ENCODE measurements around the gene UQCR10. TPM values are rescaled to one million over a fixed set of nuclear protein-coding genes. Genes with fewer than 3 reads are reported as not detected.
"Not testable (repeated sequence)": the region's sequence is repeated elsewhere in the genome, so short reads cannot be mapped to it uniquely, and the experiment has no call there.

UQCR10 gene
- total RNA-seq, 1 donor from 2014 or later = 78.0 TPM

DNA sequence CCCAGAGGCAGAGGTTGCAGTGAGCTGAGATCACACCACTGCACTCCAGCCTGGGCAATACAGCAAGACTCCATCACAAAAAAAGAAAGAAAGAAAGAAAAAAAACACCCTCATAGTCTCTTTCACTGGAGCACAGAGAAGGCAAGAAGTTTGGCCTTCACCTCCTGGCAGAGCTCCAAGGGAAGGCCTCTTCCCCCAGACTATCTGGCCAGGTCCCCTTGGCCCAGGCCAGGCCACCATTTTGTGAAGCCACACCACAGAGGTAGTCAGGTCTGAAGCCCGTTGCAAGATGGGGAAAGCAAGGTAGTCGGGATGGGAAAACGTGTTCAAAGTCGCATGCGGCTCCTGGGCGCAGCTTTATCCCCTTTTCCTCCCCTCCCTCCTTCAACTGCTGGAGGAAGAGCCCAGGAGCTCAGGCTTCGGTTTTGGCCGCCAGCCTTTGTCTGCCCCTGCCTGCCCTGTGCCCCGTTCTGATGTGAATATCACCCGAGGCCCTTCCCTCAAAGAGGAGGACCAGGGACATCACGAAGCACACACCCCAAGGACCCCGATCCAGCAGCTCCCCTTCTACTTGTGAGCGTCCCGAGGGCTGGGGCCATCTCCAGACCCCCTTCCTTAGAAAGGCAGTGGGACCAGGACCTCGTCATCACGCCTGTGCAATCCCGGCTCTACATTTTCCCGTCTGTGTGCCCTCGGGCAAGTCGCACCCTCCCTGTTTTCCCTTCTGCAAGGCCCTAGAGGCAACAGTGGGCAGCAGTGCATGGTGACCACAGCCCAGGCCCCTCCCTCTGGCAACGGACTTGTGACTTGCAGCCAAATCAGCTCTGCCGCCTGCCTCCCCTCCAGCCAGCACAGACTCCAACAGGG lies 29.7 kb upstream of the UQCR10 start:
- no peak for DNase-seq (ENCODE audit: low read depth, low spot score)

DNA sequence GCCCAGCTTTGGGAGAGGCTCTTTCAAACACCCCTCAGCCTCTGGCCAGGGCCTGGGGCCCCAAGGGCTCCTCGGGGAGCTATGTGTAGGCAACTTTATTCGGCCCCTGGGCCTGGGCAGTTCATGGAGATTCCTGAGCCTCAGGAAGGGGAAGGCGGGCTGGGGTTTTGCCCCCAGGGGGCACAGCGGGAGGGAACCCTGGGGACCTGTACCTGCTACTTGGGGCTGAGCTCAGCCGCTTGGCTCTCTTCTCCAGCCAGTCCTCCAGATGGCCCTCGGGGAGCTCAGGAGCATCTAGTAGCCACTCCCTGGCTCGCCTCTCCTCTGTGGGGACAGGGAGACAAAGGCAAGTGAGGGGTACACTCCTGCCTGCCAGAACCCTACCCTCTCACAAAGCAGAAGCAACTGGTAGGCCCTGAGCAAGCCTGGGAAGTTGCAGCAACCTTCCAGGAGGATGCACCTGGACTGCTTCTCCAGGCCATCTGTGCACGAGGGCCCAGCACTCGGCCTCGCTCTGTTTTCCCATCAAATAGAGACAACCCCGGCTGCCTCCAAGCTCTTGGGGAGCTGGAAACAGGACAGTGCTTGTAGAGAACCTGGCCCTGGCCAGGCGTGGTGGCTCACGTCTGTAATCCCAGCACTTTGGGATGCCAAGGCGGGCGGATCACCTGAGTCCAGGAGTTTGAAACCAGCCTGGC lies 28.9 kb upstream of the UQCR10 start:
- no peak for DNase-seq (ENCODE audit: low read depth, low spot score)

DNA sequence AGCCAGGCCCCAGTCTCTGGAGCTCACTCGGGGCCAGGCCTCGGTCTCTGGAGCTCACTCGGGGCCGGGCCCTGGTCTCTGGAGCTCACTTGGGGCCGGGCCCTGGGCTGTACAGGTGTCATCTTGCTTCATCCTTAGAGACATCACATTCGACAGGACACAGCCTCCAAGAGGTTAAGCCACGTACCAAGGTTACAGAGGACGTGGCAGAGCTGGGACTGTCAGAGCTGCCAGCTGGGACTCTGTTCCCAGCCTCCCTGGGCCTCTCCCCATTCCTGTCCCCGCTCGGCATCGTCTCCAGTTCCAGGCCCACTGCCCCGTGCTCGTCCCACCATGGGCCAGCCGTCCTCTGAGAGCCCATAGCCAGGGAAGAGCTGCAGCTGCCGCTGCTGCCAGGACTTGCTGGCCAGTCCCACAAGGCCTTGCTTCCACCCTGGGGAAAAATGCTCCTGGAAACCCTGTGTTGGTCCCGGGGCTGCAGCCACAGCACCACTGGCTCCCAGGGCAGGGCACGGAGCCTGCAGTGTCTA lies 27.8 kb upstream of the UQCR10 start:
- no peak for DNase-seq (ENCODE audit: low read depth, low spot score)

DNA sequence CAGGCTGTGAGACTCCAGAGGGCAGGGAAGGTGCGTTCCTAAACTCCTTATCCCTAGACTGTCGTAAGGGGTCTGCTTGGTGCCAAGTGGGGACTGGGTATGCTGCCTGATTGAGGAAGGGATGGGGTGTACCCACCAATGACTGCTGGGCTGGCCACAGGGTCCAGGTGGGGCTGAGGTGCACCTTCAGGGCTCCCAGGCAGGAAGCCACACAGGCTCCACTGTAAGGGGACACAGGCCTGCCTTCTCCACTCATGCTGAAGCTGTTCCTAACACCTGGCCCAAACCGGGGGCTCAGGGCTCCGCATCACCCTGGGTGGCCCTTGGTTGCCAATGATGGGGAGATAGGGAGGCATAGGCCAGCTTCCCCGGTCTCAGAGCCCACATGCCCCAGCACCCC lies 27.0 kb upstream of the UQCR10 start:
- DNase-seq (ENCODE audit: low read depth, low spot score) = no peak

DNA sequence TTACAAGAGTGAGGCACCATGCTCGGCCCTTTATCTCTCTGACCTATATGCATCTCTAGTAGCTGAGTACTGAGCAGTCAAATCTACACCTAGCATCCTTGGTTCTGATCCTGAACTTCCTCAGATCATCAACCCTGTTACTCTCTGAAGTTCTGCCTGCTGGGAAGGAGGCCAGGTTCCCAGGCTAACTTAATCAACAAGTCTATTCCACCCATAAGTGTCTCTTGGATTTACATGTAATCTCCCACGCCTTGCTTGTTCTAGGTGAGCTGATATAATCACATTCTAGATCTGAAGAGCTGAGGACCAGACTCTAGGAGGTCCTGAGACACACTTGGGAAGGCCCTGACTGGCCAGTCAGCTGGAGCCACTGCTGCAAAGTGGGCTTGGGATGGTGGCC lies 25.2 kb upstream of the UQCR10 start:
- no peak for DNase-seq (ENCODE audit: low read depth, low spot score)

DNA sequence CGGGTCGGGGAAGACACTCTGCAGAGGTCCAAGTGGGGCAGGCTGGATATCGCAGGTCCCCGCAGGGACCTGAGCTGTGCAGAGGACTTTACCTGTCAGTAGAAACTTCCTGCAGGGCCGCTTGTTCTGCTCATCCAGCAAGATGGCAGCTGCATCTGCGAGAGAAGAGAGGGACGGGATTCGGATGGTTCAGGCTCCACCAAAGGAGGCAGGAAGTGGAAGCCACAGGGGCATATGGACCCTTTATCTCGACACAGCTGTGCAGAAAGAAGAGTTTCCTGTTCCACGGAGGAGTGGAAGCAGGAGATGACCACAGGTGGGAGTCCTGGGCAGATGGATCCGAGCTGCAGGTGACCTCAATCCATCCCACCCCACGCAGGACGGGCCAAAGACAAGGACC lies 24.8 kb upstream of the UQCR10 start:
- DNase-seq (ENCODE audit: low read depth, low spot score) = no peak

DNA sequence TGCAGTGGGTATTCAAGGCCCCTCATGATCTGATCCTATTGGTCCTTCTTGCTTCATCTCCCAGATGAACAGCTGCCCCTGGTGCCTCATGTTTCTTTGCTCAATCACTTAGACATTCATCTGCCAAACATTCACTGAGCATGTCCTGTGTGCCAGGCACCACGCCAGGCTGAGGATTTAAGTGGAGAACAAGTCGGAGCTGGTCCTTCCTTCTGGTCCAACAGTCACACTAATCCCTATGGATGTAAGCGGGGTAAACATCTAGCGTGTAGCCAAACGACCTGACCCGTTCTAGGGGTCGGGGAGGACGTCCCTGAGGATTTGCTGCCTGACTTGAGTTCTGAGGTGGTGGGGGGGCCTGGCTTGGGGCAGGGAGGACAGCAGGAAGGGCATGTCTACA lies 22.3 kb upstream of the UQCR10 start:
- no peak for DNase-seq (ENCODE audit: low read depth, low spot score)

DNA sequence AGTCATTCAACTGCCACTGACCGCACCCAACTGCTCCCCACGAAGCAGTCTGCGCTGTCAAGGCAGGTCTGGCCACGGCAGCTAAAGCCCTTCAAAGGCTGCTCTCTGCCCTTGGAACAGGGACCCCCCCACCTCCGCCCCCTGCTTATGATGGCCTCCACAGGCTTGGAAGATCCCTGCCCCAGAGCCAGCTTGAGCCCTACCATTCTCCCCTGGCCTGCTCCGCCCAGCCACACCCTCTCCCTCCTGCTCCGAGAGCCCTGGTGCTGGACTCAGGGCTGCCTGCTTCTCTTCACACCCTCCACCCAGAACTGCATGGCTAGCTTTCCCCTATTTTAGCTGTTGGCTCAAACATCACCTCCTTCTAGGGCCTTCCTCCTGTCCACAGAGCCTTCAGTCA lies 19.3 kb upstream of the UQCR10 start:
- no peak for DNase-seq (ENCODE audit: low read depth, low spot score)

DNA sequence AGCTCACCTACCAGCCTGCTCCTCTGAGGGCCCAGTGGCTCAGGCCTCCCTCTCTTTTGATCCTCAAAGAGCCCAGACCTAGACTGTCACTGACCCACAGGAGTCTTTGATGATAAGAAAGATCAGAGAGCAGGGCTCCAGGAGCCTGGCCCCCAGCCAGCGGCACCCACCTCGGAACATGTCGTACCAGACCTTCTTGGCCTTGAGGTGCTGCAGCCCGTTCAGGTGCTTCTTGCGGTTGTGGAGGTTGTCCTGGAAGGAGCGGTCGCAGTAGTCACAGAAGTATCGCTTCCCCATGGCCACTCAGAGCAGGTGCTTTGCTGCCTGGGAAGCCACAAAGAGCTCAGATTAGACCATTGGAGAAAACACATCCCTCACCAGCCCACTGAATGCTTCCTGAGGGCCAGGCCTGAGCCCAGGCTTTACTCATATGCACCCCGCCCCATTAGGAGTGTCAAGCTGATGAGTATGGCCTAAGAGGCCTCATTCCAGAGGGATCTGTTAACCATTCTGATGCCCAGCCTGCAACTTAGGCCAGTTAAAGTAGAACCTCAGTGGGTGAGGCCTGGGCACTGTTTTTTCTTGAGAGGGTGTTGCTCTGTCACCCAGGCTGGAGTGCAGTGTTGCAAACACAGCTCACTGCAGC lies 18.8 kb upstream of the UQCR10 start:
- no peak for DNase-seq (ENCODE audit: low read depth, low spot score)

DNA sequence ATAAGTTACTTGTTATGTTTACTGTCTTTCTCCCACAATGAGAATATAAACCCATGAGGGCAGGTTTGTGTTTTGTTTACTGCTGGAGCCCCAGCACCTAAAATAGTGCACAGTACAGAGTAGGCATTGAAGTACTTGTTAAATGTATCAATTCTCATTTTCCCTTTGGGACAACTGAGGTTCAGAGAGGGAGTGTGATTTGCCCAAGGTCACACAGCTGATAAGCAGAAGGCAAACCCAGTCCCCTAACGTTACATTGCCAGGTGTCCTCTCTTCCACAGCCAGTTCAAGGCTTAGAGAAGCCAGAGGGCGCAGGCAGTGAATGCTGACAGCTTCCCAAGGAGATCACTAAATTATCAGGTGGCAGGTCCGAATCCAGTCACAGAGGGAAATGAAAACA lies 17.1 kb upstream of the UQCR10 start:
- no peak for DNase-seq (ENCODE audit: low read depth, low spot score)

DNA sequence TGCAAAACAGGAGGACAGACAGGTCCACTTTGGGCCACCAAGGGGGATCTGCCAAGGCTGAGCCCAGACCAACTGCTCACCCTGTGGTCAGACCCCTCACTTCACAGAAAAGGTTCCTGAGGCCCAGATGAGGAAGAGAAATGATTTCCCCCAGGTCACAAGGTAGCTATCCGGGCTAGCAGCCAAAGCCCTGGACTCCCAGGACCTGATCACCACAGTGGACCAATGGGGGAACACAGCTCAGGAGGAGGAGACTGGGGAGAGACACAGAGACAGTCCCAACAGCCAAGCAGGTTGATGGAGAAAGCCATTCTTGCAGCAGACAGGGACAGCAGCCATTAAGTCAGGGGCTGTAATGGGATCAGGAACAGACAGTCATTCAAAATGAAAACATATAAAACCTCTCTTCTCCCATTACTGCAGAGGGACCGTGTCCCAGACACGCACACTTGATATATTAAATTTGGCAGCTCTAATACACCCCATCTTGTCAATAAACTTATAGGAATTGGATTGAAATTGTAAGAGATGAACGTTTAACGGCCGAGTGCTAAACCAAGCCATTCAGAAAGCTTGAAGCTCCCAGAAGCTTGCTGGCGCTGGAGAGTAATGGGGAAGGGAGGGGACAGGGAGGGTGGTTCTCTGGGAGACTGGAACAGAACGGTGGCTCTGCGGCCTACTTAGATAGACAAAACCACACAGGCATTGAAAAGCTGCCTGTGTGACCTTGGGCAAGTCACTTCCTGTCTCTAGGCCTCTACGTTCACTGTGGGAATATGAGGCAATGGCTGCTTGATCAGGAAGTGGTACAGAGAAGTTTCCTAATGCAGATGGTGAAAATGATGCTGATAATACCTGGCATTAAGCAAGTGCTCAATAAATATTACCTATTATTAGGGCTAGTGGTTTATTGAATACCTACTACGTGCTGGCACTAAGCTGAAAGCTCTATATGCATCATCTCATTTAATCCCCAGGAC lies 16.3 kb upstream of the UQCR10 start:
- DNase-seq (ENCODE audit: low read depth, low spot score) = no peak

DNA sequence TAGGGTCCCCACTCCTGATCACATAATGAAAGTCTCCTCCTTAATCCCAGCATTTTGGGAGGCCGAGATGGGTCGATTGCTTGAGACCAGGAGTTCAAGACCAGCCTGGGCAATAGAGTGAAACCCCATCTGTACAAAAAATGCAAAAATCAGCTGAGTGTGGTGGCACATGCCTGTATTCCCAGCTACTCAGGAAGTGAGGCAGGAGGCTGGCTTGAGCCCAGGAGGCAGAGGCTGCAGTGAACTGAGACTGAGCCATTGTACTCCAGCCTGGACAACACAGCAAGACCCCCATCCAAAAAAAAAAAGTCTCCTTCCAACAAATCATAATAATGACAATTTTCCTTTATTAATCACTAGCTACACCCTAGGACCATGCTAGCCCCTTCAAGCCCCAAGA lies 15.5 kb upstream of the UQCR10 start:
- DNase-seq (ENCODE audit: low read depth, low spot score) = no peak

DNA sequence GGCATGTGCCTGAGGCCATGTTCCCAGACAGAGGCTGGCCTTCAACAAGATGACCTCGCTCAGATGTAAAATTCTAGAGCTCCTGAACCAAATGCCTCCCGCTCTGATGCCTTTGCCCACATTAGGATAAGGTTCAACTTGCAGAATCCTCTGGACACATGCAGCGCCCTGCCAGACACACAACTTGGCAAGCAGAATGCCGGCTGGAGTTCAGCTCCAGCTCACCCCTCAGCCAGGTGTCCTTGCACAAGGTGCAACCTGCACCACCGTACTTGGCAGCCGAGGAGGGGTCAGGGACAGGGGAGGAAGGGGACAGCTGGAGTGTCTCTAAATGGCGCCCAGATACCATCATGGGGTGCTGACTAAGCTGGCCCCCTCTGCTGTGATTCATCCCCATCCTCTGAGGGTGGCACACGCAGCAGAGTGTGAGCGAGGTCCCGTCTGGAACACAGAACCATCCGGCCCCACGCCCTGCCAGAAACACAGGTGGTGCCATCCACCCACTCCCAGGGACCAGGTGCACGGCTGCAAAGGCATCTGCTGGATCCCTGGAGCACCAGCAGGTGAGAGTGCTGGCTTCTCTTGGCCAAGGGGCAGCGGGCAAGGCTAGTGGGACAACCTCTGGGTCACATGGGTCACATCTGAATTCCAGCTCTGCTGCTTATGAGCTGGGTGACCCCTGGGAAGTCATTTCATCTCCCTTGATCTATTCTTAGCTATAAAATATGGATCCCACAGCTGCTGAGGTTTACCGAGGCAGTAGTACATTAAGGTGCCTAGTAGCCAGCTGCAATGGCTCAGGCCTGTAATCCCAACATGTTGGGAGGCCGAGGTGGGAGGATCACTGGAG lies 13.1 kb upstream of the UQCR10 start:
- DNase-seq (ENCODE audit: low read depth, low spot score) = no peak

DNA sequence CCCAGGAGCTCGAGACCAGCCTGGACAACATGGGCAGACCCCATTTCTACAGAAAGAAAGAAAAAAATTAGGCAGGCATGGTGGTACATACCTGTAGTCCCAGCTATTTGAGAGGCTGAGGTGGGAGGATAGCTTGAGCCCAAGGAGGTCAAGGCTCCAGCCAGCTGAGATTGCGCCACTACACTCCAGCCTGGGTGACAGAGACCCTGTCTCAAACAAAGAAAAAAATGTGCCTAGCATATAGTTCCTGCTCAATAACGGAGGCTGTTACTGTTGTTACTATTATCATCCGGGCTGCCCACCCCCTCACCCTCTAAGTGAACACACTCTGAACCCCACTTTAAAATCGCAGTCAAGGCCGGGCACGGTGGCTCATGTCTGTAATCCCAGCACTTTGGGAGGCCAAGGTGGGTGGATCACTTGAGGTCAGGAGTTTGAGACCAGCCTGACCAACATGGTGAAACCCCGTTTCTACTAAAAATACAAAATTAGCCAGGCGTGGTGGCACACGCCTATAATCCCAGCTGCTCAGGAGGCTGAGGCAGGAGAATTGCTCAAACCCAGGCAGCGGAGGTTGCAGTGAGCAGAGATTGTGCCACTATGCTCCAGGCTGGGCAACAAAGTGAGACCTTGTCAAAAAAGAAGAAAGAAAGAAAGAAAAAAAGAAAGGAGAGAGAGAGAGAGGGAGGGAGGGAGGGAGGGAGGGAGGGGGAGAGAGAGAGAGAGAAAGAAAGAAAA lies 12.3 kb upstream of the UQCR10 start:
- not testable (repeated sequence) for DNase-seq (ENCODE audit: low read depth, low spot score)

DNA sequence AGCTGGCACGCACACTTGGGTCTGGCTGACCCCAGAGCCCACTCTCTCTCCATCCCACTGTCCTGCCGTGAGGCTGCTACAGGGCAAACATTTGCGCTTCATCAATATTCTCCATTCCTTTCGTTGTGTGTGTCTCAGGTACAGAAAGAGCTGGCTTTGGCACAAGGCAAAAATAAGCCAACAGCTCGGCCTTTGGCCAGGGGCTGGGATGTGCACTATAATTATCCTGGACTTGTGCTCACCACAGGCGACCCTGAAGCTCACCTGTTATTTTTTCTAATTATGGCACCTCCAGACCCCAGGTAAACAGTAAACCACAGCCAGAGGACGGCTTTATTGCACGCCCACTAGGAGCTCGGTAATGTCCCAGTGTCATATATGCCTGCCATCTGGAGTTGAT lies 11.3 kb upstream of the UQCR10 start:
- no peak for DNase-seq (ENCODE audit: low read depth, low spot score)

DNA sequence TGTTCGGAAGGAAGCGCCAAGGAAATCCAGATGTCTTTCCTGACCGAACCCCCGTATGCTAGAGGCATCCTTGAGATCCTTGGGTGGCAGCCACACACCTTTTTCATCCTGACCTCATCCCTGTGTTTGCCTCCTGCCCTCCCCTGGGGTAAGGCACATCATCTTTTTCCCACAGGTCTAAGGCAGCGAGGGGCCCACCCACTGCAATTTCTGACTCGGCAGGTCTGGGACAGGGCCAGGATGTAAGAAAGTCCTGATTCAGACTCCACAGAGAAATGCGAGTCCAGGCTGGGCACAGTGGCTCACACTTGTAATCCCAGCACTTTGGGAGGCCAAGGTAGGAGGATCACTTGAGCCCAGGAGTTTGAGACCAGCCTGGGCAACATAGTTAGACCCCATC lies 10.8 kb upstream of the UQCR10 start:
- no peak for DNase-seq (ENCODE audit: low read depth, low spot score)

DNA sequence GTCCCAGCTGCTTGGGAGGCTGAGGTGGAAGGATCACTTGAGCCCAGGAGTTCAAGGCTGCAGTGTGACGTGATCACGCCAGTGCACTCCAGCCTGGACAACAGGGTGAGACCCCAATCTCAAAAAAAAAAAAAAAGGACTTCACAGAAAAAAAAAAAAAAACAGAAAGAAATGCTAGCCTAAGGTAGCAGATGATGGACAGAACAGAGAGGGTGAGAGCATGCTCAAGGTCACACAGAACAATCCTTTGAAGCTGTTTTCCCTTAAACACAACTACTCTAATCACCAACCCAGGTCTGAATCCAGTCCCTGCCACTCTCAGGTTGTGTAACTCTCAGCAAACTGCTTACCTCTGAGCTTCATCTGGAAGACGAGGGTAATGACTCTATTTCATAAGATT lies 10.1 kb upstream of the UQCR10 start:
- no peak for DNase-seq (ENCODE audit: low read depth, low spot score)

DNA sequence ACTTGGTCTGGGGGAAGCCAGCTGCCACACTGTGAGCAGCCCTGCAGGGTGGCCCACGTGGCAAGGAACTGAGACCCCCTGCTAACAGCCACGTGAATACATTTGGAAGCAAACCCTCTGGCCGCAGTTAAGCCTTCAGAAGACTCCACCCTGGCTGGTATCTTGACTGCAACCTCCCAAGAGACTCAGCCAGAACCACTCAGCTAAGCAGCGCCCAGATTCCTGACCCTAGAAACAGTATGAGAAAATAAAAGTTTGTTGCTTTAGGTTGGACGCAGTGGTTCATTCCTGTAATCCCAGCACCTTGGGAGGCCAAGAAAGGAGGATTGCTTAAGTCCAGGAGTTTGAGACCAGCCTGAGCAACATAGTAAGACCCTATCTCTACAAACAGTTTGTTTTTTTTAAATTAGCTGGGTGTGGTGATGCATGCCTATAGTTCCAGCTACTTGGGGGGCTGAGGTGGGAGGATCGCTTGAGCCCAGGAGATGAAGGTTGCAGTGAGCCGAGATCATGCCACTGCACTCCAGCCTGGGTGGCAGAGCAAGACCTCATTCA lies 9.0 kb upstream of the UQCR10 start:
- no peak for DNase-seq (ENCODE audit: low read depth, low spot score)

DNA sequence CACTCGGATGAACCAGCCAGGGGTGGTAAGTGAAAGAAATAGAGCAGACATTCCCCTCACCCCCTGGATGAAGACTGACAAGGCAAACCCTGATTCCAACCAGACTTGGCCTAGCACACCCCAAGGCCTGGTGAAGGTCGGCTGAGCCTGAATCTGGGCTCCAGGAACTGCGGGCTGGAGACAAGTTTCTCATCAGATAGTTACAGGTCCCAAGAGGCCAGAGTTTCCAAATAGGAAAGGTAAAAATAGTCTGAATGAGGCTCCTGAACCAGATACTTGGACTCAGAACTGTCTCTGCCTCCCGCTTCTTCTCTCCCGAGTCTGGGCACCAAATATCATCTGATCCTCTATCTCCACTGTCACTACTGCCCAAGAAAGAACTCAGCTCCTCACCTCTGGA lies 8.2 kb upstream of the UQCR10 start:
- no peak for DNase-seq (ENCODE audit: low read depth, low spot score)

Measured in pulmonary artery endothelial cell (primary cell).